Stimulated activated CD8-positive, alpha-beta memory T cell treated with anti-CD3 and anti-CD28 coated beads, Interleukin-7, amount 100 ng/mL, for 24 hours (primary cell): ENCODE data around the gene JADE1.

ENCODE experiments used
- DNase-seq: peaks from one replicate; pipeline ENCODE4 v3.0.0-alpha.2; 2020; ENCODE audit warnings: low read depth

JADE1 gene

DNA sequence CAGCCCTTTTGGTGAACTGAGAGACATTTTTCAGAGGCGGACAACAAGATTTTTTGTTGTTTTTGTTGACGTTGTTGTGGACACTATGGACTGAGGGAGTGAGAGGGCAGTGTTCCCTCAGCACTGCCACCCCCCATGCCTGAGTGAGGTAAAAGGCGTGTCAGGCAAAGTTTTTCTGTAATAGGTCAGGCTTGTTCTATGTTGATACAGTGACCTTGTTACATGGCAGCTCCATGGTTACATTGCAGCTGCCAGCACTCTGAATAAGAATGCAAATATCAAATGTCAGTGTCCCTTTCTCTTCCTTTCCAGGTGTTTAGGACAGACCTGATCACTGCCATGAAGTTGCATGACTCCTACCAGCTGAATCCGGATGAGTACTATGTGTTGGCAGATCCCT is 36.6 kb downstream of the JADE1 start:
- no peak for DNase-seq

DNA sequence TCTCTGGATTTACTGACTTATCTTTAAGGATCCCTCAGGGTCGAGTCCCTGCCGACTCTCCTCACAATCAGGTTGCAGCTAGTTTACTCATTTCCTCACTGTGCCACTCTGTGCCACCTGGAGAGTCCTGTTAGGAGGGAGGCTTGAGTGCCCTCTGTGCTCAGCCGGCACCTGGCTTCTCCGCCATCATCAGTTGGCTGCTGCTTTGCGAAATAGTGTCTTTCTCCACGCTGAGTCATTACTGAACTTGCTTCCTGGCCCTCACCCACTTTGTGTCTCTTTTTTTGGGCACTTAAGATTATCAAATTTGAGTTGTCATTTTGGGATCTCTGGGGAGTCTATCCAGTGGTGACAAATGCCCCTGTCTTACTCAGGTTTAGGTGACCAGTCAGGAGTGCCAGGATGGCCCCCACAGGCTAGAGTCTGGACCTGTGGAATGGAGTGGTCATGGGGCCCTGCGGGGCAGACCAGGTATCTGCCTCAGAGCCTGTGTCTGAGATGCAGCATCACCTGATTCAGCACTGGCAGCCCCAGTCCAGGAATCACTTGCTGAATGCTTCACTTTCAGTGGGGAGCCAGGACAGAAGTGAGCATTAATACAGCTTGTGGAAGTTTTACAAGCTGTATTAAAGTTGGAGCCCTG is 37.7 kb downstream of the JADE1 start:
- no peak for DNase-seq

DNA sequence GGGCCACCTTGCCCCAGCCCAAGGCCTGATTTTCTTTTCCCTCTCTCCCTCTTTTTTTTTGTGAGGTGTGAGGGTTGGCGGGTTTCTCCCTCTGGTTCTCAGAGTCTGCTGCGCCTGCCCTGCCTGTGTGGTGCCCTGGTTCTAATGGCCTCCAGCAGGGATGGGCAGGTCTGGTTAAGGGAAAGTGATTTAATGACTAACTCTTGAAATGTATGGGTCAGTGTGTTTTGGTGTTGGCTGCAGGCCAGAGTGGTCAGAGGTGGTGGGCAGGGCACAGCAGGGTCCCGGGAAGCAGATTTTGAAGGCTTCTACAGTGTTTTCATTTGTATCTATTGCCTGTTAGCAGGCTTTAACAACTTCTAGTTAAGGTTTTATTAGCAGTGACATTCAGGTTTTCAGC is 39.0 kb downstream of the JADE1 start:
- DNase-seq = no peak

DNA sequence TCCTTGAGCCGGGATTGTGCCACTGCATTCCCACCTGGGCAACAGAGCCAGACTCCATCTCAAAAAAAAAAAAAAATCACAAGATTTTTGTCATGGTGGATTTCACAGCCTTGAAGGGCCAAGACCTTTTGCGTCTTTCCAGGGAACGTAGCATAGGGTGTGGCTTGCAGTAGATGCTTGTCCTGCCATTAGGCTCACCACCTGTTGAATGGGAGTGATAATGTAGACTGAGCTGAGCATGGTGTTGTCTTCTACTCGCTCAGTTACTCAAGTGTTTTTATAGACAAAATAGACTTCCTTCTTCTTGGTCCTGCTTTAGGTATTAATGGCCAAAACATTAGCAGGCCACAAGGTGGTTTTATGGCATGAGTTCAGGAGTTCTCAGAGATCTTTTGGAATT is 40.8 kb downstream of the JADE1 start:
- DNase-seq = no peak

DNA sequence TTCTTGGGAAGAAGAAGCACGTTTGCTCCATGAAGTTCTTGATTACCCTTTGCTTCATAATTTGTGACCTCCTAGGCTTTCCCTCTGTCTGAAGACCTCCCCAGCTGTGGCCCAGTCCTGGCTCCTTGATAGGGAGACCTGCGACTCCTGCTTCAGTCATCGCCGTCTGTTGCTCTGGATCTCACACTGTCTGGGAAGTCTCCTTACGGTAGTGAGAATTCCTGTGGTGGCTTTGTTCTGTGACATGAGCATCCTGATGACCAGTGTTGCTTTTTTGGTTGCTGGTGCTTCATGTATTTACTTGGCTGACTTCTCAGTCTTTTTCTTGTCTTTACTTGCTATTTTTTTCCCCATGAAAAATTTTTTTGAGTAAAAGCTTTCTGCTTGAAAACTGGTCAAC is 44.2 kb downstream of the JADE1 start:
- no peak for DNase-seq

DNA sequence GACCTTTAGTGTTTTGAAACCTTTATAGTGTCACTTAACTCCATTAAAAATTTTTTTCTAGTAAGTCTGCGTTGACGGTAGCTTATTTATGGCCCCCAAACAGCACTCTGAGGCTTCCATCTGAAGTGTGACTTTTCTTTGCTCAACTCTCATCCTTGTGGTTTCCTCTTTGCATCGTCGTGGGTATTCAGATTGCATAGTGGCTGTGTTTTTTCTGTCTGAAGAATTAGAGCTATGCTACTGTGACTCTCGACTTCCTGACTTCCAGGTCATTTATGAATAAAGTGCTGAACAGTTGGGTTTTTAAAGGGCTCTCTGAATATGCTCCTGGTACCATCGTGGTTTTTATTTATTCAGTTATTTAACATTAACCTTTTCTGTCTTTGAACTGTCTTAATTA is 44.9 kb downstream of the JADE1 start:
- DNase-seq = no peak

DNA sequence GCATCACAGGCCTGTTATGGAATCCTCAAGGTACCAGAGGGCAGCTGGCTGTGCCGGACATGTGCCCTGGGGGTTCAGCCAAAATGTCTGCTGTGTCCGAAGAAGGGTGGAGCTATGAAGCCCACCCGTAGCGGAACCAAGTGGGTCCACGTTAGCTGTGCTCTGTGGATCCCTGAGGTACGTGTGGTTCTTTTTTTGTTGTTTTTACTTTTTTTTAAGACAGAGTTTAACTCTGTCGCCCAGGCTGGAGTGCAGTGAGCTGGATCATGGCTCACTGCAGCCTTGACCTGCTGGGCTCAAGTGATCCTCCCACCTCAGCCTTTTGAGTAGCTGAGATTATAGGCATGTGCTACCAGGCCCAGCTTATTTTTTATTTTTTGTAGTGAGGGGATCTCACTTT is 46.1 kb downstream of the JADE1 start:
- DNase-seq = no peak

DNA sequence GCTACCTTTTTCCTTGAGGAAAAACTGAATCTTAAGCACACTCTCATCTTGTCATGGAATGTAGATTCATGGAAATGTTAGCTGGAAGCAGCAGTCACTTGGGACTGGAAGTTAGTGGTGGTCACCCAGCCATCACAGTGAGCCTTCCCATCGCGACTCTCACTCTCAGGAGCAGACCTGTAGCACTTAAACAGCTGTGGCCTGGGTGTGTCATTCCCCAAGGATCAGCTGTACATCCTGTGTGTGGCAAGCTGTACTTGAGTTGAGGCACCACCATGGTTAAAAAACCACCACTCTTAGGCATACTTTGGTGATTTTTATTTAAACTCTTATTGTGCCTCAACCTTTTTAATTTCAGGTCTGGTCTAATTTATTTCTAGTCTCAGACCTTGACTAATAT is 46.7 kb downstream of the JADE1 start:
- DNase-seq = no peak

DNA sequence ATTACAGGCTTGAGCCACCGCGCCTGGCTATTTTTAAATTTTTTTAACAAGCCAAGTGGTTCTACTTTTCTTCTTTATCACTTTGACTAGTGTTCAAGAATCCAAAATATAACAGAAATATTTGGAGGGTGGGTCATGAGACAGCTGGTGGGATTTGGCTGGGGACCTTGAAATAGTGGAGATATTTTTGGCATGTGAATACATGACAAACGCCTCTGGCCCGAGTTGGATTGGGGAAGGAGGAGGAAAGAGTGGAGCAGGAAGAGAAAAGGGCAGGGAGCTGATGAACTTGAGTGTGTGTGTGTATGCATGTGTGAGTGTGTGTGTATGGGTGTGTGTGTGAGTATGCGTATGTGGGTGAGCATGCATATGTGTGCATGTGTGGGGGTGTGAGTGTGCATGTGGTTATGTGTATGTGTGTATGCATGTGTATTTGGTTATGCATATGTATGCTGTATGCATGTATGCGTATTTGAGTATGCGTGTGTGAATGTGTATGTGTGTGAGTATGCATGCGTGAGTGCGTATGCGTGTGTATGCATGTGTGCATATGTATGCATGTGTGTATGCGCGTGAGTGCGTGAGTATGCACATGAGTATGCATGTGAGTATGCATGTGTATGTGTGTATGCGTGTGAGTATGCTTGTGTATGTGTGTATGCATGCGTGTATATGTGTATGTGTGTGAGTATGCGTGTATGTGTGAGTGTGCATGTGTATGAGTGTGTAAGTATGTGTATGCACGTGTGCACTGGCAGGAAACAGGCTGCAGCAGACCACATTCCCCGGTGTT is 49.6 kb downstream of the JADE1 start:
- no peak for DNase-seq

DNA sequence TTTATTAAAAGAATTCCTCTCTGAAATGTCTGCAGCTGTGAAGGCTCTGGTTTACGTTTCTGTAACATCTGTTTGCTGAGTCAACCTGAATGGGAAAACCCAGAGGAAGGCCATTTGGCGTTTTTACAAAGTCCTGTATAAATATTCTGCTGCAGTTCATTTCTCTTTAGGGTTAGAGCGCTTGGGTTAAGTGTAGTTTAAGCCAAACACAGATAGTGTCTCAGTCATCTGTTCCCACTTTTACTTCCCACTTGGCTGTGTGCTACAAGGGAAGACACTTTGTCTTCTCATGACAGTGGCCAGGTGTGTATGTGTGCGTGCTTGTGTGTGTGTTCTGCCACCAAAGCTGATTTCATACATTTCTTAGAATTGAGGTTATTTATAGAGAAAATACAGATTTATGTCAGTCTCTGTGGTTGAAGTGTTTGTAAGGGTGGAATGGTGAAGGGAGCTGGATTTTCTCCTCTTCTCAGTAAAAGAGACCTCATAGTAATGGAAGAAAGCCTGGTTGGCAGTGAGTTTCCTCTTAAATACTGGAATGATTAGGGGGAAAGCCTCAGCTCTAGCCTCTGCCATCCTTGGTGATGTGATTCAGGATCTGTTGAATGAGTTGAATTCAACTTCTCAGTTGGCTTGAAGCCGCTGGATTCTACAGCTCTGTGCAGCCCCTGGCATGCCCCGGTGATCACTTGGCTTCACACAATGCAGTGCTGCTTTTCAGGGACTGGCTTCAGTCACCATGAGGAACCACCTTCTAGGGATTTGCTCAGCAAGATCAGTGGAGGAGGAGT is 50.6 kb downstream of the JADE1 start:
- DNase-seq = no peak

DNA sequence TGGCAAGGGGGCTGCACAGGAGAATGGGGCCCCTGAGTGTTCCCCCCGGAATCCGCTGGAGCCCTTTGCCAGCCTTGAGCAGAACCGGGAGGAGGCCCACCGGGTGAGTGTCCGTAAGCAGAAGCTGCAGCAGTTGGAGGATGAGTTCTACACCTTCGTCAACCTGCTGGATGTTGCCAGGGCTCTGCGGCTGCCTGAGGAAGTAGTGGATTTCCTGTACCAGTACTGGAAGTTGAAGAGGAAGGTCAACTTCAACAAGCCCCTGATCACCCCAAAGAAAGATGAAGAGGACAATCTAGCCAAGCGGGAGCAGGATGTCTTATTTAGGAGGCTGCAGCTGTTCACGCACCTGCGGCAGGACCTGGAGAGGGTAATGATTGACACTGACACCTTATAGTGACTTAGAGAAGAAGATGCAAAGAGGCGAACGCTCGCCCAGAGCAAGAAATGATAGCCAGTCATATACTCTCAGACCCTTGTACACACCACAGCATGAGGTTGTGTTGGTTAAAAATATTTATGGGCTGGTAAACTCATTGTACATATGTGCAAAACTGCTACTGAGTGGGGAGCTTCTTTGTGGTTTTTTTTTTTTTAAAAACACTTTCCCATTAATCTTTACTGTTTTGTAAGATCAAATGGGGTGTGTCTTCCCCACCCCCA is 52.5 kb downstream of the JADE1 start:
- no peak for DNase-seq

DNA sequence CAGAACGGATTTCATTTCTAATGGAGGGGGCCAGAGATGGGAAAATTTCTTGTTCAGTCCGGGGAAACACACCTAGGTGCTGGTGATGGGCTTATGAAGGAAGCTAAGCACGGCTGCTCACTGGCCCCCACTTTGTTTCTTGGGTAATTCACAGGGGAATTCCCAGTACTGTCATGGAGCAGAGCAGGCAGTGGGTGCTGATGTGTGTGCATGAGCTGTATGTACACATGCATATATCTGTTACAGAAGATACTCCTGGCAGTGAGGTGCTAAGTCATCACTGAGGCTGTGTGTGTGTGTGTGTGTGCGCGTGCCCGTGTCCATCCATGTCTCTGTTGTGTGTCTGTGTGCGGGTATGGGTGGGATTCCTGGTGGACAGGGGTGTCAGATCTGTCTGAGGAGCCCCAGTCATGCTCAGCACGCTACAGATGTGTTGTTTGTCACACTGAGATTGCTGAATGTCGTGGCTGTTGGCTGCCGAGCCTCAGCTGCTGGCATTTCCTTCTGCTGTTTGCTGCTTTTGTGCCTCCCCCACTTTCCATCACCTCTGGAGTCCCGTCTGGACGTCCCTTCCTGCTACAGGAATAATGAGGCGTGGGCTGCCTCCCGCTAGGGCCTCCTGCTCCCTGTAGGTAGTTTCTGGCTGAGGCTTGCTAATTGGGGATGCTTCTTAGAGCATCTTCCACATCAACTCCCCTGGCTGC is 53.3 kb downstream of the JADE1 start:
- DNase-seq = no peak

DNA sequence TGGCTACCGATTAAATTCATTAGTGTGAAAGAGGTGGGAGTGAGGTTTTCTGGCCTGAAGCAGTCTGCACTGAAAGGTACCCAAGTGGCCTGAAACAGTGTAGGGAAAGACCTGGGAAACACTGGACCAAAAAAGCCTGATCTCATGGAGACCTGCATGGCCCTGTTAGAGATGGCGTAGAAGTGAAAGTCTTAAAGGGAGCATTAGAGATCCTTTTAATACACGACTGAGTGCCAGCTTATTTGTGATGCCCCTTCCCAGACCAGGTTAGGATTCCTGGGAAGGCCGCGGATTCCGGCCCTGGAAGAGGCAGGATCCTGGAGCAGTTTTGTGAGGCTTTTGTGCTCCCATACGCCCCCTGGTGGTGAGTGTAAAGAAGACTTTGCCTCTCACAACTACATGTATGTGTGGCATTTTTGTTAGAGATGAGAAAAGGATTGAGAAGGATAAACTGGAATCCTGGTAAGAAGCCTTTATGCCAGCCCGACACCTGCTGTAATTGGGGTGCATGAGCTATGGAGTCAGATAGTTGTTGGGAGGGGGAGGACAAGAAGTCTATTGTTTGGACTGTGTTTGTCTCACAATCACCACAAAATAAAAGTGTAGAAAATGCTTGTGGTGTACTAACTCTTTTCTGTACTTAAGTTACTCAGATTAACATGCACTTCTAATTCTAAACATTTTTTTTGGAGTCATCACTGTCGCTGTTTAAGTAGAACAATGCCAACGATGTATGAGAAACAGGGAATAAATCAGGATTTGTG is 54.0 kb downstream of the JADE1 start:
- DNase-seq = peak; percentile 41

DNA sequence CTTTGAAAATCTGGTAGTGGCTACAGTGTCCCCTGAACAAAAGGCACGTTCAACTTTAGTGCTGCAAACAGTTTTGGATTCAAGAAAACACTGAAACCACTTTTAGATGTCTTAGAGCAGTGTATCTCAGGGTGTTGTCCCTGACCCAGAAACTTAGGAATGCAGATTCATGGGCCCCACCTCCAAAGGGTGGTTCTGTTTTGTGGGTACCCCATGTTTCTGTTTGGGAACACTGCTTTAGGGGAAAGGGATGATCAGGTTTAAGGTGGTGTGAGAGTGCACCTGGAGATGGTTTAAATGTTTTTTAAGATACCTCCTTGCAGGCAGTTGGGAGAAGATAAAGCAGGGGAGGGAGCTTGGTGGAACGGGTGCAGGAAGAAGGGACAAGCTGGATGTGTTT is 55.6 kb downstream of the JADE1 start:
- no peak for DNase-seq

DNA sequence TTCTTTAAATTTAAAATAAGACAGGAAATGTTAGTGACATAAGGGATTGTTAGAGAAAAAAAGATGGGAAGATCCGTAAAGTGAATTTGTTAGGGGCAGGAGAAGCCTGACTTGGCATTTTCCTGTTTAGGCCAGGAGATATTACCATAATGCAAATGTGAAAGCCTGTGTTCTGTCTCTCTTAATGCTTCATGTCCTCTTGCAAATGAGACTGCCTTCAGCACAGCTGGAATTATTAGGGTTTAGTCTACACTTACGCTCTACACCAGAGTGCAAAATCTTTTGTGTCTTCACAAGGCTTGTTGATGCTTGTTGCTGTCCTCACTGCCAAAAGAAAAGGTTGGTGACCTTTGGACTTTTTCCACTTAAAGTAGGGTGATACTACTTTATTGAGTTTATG is 56.8 kb downstream of the JADE1 start:
- no peak for DNase-seq

DNA sequence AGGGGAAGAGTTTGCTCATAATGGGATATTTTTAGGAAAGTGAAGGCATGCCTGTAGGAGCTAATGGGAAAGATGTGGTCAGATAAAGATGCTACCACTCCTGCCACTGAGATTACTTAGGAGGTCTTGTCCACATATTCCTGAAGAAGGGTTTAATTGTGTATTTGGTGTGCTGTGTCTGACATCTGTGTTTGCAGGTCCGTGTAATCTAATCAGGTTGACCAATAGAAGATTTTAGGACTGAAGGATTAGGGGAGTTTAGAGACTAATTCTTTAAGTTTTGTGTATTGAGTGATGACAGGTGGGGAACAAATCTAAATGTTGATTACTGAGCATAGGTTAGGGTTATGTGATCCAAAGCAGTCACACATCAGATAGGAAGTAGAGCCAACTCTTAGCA is 57.2 kb downstream of the JADE1 start:
- no peak for DNase-seq

DNA sequence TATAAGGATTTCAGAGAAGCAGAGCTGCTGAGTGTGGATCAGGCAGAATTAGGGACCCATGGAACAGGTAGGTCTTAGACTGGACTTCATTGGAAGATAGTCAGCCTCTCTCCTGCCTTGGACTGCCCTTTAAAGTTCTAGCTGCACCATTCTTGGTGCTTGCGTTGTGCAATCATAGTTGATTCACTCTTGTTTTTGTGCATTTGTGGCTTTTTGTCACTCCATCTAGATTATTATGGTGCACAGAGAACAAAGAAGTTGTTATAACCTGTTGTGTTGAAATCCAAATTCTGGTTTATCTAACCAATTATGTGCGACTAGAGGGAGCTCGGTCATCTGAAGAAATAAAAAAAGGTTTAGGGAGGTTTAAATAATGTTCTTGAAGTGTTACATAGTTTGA is 59.3 kb downstream of the JADE1 start:
- DNase-seq = no peak

DNA sequence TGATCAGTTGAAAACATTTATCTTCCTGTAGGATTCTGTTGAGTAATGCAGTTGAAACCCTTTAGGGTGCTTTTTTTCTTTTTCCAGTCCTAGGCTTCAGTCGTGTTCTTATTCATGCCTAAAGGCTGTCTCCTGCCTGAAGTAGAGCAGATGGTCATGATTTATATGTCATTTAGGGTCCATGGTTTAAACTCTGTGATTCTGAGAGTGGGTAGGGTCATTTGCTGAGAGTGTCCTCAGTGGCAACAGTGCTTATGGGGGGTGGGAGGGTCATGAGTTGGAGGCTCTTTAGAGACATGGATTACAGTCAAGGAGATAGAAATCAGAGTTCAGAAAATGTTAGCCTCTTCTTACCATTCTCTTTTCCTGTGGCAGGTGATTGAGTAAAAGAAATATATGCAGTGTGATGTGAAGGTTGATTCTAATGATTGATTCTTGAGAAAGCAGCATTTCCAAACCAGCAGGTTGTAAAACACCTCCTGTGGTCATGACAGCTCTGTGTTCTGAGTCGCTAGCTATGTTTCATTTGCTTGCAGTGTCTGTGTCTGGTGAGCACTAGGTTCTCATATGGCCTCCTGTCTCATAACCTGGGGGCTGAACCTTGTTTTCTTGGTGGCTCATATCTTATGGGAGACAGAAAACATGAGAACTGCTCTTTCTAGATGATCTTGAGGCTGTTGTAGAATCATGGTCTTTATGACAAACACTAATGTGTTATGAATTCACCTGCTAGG is 60.4 kb downstream of the JADE1 start:
- no peak for DNase-seq

DNA sequence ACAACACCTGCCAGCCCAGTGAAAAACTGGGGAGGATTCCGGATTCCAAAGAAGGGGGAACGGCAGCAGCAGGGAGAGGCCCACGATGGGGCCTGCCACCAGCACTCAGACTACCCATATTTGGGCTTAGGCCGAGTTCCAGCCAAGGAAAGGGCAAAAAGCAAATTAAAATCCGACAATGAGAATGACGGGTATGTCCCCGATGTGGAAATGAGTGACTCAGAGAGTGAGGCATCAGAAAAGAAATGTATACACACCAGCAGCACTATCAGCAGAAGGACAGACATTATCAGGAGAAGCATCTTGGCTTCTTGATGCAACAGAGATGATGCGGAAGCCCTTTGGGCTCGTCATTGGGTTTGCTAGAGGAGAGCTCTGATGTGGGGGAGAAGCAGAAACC is 62.4 kb downstream of the JADE1 start:
- DNase-seq = no peak

DNA sequence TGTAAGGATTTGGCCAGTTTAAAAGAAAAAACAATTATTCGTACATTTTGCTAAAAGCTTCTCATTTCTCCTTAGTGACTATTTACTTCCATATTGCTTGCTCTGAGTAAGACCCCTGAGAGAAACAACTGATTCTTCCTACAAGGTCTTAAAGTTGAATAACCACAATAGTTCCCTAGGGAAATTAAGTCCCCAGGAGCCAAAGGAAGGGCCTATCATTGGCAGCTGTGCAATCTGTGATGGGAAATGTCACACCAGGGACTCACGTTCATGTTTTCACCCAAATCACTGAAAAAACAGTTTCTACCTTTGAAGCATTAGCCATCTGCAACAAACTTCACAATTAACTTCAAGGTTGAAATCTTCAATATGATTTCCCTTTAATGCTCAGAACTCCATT is 66.7 kb downstream of the JADE1 start:
- DNase-seq = no peak

DNA sequence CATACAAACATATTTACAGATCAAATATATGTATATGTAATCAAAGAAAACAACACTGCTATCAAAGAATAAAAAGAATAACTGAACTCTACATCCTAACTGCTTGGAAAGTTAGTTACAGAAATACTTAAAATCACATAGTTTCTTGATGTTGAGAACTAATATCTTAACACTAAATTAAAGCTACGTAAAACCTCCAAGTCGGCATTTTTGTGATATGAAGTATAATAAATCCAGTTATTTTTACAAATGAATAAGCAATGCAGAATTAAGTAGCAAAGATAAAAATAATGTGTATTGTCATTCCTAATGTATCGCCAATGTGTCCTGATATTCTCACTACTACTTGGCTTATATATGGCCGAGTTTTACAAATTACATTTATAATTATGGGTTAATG is 68.4 kb downstream of the JADE1 start:
- DNase-seq = no peak
